H1 (cell line): ENCODE measurements around the gene PDRG1. TPM values are rescaled to one million over a fixed set of nuclear protein-coding genes. Genes with fewer than 3 reads are reported as not detected.
A peak's percentile ranks its signal among the peaks of the same experiment; 100 is the strongest.

Experiments used
- BACH1 ChIP-seq: IDR thresholded peaks from 2 replicates; pipeline ENCODE4 v1.6.1; 2012; ENCODE audit warnings: low read length, improper control_type of control experiment
- EZH2 ChIP-seq: fragments of 200-600 bp; sonication (generic); IDR thresholded peaks from 2 replicates; pipeline ENCODE4 v1.7.1; 2012; ENCODE audit warnings: low read depth, mild to moderate bottlenecking, moderate library complexity, low read length, inconsistent platforms; ENCODE audit not compliant: severe bottlenecking
- RXRA ChIP-seq: IDR thresholded peaks from 2 replicates; pipeline ENCODE4 v1.6.1; 2011; ENCODE audit warnings: low read depth, mild to moderate bottlenecking, low read length, moderate library complexity; ENCODE audit not compliant: insufficient read depth
- SAP30 ChIP-seq: fragments of 300-600 bp; sonication (generic); IDR thresholded peaks from 2 replicates; pipeline ENCODE4 v1.7.1; 2012; ENCODE audit warnings: low read length, moderate library complexity, mild to moderate bottlenecking, inconsistent platforms; ENCODE audit not compliant: insufficient read depth, insufficient replicate concordance
- SIRT6 ChIP-seq: IDR thresholded peaks from one replicate; pipeline ENCODE4 v1.7.1; 2012; ENCODE audit warnings: low read length, inconsistent platforms
- SP2 ChIP-seq: IDR thresholded peaks from 2 replicates; pipeline ENCODE4 v1.6.1; 2012; ENCODE audit warnings: mild to moderate bottlenecking, low read length, inconsistent platforms
- TEAD4 ChIP-seq: IDR thresholded peaks from 2 replicates; pipeline ENCODE4 v1.6.1; 2012; ENCODE audit warnings: low read depth, low read length, inconsistent platforms, mixed read lengths
- polyA plus RNA-seq, 7 experiments: library from polyadenylated mRNA; depleted of rRNA in 3 of 7; stranded (reverse) in 5 of 7; unstranded in 2 of 7; fragments of >200 nt in 5 of 7; fragments of 200-250 nt in 2 of 7; gene quantifications; 1 replicate in 5 of 7; 2 replicates in 1 of 7; 4 replicates in 1 of 7; pipeline versions ENCODE4 v1.2.1 to v1.2.3, GENCODE V29; 2011 to 2013; ENCODE audit warnings: missing spikeins in 2 of 7, mixed read lengths in 2 of 7
- total RNA-seq: library from RNA; stranded (reverse); fragmentation: NEBNext Ultra II Directional; extraction: Animal tissue kit (Norgen Biotek cat#: 25700); gene quantifications from 2 replicates; pipeline ENCODE4 v1.2.1, GENCODE V29; 2021
- TF ChIP-seq, protein P1 (sequence below): fragments of 300-600 bp; sonication (generic); IDR thresholded peaks from 2 replicates; pipeline ENCODE4 v1.7.1; 2012; ENCODE audit warnings: low read length, moderate library complexity, mild to moderate bottlenecking, inconsistent platforms; ENCODE audit not compliant: insufficient replicate concordance
- TF ChIP-seq, protein P2 (sequence below): IDR thresholded peaks from 2 replicates; pipeline ENCODE4 v1.6.1; 2012; ENCODE audit warnings: low read length, inconsistent platforms
- TF ChIP-seq, protein P3 (sequence below): IDR thresholded peaks from 2 replicates; pipeline ENCODE4 v1.6.1; 2012; ENCODE audit warnings: inconsistent platforms

The PDRG1 gene
- total and polyA plus RNA-seq, 2 of the 8 experiments (the other 6 are each of a cell fraction or from before 2014, with no cell fraction given), result 14.2 to 20.8 TPM

DNA sequence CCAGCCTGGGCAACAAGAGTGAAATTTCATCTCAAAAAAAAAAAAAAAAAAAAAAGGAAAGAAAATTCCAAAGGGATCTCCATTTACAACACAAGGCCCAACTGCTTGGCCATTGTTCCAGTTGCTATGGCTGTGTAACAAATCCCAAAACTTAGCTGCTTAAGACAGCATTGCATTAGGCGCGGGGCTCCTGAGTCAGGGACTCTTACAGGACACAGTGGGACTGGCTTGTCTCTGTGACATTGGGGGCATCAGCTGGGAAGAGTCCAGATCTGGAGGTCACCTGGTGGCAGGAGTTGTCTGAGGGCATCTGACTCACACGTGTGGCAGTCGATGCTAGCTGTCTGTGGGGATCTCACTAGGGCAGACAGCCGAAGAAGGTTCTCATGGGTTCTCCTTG lies 45.8 kb downstream of the PDRG1 start (continued):
- TF ChIP-seq, protein P1, sequence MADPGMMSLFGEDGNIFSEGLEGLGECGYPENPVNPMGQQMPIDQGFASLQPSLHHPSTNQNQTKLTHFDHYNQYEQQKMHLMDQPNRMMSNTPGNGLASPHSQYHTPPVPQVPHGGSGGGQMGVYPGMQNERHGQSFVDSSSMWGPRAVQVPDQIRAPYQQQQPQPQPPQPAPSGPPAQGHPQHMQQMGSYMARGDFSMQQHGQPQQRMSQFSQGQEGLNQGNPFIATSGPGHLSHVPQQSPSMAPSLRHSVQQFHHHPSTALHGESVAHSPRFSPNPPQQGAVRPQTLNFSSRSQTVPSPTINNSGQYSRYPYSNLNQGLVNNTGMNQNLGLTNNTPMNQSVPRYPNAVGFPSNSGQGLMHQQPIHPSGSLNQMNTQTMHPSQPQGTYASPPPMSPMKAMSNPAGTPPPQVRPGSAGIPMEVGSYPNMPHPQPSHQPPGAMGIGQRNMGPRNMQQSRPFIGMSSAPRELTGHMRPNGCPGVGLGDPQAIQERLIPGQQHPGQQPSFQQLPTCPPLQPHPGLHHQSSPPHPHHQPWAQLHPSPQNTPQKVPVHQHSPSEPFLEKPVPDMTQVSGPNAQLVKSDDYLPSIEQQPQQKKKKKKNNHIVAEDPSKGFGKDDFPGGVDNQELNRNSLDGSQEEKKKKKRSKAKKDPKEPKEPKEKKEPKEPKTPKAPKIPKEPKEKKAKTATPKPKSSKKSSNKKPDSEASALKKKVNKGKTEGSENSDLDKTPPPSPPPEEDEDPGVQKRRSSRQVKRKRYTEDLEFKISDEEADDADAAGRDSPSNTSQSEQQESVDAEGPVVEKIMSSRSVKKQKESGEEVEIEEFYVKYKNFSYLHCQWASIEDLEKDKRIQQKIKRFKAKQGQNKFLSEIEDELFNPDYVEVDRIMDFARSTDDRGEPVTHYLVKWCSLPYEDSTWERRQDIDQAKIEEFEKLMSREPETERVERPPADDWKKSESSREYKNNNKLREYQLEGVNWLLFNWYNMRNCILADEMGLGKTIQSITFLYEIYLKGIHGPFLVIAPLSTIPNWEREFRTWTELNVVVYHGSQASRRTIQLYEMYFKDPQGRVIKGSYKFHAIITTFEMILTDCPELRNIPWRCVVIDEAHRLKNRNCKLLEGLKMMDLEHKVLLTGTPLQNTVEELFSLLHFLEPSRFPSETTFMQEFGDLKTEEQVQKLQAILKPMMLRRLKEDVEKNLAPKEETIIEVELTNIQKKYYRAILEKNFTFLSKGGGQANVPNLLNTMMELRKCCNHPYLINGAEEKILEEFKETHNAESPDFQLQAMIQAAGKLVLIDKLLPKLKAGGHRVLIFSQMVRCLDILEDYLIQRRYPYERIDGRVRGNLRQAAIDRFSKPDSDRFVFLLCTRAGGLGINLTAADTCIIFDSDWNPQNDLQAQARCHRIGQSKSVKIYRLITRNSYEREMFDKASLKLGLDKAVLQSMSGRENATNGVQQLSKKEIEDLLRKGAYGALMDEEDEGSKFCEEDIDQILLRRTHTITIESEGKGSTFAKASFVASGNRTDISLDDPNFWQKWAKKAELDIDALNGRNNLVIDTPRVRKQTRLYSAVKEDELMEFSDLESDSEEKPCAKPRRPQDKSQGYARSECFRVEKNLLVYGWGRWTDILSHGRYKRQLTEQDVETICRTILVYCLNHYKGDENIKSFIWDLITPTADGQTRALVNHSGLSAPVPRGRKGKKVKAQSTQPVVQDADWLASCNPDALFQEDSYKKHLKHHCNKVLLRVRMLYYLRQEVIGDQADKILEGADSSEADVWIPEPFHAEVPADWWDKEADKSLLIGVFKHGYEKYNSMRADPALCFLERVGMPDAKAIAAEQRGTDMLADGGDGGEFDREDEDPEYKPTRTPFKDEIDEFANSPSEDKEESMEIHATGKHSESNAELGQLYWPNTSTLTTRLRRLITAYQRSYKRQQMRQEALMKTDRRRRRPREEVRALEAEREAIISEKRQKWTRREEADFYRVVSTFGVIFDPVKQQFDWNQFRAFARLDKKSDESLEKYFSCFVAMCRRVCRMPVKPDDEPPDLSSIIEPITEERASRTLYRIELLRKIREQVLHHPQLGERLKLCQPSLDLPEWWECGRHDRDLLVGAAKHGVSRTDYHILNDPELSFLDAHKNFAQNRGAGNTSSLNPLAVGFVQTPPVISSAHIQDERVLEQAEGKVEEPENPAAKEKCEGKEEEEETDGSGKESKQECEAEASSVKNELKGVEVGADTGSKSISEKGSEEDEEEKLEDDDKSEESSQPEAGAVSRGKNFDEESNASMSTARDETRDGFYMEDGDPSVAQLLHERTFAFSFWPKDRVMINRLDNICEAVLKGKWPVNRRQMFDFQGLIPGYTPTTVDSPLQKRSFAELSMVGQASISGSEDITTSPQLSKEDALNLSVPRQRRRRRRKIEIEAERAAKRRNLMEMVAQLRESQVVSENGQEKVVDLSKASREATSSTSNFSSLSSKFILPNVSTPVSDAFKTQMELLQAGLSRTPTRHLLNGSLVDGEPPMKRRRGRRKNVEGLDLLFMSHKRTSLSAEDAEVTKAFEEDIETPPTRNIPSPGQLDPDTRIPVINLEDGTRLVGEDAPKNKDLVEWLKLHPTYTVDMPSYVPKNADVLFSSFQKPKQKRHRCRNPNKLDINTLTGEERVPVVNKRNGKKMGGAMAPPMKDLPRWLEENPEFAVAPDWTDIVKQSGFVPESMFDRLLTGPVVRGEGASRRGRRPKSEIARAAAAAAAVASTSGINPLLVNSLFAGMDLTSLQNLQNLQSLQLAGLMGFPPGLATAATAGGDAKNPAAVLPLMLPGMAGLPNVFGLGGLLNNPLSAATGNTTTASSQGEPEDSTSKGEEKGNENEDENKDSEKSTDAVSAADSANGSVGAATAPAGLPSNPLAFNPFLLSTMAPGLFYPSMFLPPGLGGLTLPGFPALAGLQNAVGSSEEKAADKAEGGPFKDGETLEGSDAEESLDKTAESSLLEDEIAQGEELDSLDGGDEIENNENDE, result no peak
- TF ChIP-seq TEAD4, result no peak
- no peak for TF ChIP-seq RXRA
- no peak for TF ChIP-seq BACH1
- TF ChIP-seq EZH2, result no peak
- no peak for TF ChIP-seq SAP30
- TF ChIP-seq SIRT6, result no peak
- TF ChIP-seq SP2, result no peak
- TF ChIP-seq, protein P2, sequence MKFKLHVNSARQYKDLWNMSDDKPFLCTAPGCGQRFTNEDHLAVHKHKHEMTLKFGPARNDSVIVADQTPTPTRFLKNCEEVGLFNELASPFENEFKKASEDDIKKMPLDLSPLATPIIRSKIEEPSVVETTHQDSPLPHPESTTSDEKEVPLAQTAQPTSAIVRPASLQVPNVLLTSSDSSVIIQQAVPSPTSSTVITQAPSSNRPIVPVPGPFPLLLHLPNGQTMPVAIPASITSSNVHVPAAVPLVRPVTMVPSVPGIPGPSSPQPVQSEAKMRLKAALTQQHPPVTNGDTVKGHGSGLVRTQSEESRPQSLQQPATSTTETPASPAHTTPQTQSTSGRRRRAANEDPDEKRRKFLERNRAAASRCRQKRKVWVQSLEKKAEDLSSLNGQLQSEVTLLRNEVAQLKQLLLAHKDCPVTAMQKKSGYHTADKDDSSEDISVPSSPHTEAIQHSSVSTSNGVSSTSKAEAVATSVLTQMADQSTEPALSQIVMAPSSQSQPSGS, result no peak
- TF ChIP-seq, protein P3, sequence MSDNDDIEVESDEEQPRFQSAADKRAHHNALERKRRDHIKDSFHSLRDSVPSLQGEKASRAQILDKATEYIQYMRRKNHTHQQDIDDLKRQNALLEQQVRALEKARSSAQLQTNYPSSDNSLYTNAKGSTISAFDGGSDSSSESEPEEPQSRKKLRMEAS, result 0 out of 2 replicates have a peak, but pooled peaks have one; percentile 23
